A549 treated with GW870086 at 1 μM for 4 hours (cell line): Measurements from ENCODE around the gene CABLES2. TPM values are rescaled to one million over a fixed set of nuclear protein-coding genes. Genes with fewer than 3 reads are reported as not detected.

Source experiments
- total RNA-seq: library from RNA; stranded (reverse); fragments of 200-300 nt; extraction: Qiagen RNA extraction; gene quantifications from 5 replicates; pipeline ENCODE4 v1.2.3, GENCODE V29; 2022; ENCODE audit warnings: low read depth

Gene CABLES2, protein sequence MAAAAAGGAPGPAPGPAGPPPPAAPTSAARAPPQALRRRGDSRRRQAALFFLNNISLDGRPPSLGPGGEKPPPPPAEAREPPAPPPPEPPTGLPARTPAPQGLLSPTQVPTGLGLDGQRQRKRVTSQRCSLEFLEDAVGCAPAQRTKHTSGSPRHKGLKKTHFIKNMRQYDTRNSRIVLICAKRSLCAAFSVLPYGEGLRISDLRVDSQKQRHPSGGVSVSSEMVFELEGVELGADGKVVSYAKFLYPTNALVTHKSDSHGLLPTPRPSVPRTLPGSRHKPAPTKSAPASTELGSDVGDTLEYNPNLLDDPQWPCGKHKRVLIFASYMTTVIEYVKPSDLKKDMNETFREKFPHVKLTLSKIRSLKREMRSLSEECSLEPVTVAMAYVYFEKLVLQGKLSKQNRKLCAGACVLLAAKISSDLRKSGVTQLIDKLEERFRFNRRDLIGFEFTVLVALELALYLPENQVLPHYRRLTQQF
- 4.2 to 6.4 TPM (median 5.8 TPM) in 5 replicates for total RNA-seq

DNA sequence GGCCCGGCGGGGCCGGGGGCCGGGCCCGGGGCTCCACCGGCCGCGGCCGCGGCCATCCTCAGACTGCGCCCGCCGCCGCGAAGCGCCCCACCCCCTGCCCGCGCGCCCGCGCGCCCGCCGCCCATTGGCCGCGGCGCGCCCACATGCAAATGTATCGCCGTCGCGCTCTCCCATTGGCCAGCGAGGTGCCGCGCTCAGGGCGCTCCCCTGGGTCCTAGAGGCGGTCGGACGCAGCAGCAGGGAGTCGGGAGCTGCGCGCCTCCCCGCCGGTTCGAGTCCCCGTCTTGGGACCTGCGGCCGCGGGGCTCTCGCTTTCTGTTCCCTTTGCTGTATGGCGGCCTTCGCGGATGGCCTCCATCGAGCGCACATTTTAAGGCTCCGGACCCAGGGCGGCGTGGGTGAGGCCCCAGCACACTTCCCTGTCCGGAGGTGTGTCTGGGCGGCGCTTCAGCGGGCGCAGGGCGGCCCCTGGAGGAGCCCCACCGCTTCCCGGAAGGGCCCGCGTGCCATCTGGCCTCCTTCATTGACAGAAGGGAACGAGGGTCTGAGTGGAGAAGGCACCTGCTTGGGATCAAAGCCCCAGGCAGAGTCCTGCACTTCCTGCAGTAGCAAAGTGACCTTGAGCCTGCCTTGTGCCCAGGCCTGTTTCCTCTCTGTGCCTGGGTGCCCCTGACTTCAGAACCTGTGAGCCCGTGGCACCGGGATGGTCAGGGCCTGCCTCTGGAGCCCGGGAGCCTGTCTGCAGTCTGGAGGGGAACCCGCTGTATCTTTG is at the start of gene CABLES2:
Gene CABLES2, minus strand, starts transcription at position 65 of the 772 bp plus-strand sequence. Its CDS starts 9 bp downstream, at position 56.

DNA sequence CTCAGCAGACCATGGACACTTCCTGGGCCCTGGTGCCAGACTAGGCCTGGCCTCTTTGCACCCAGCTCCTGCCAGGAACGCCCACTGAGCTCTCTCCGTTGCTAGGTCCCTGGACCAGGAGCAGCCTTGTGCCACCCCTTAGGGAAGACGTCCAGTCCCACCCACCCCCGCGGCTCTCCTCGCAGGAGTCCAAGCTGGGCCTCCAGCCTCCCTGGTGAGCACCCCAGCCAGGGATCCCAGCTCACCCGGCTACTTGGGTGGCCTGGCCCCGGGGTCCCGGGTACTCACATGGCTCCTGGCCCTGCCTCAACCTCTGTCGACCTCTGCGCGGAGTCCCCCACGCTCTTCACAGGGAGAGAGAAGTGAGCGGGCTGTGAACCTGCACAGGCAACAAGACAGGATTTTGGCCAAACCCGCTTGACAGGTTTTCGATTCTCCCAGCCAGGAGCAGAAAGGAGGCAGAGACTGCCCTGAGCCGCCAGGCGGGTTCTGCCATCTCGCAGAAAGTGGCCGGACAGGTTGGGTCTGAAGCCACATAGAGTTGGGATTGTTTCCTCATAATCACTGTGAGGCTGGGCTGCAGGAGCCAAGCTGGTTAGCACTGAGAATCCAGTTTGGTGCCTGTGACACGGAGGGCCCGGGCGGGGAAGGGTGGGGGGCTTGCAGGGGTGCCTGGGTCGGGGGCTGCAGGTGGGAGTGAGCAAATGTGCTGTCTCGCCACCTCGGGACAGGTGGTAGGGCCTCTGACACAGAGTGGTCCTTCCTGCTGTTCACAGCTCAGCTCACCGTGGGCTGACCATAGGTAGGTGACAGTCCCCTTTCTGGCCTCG is 20.3 kb upstream of the CABLES2 start, which contains the start of gene RBBP8NL:
Gene RBBP8NL, minus strand, starts transcription at position 368 of the 830 bp plus-strand sequence. CDS start 7,892 bp downstream, outside the sequence.

DNA sequence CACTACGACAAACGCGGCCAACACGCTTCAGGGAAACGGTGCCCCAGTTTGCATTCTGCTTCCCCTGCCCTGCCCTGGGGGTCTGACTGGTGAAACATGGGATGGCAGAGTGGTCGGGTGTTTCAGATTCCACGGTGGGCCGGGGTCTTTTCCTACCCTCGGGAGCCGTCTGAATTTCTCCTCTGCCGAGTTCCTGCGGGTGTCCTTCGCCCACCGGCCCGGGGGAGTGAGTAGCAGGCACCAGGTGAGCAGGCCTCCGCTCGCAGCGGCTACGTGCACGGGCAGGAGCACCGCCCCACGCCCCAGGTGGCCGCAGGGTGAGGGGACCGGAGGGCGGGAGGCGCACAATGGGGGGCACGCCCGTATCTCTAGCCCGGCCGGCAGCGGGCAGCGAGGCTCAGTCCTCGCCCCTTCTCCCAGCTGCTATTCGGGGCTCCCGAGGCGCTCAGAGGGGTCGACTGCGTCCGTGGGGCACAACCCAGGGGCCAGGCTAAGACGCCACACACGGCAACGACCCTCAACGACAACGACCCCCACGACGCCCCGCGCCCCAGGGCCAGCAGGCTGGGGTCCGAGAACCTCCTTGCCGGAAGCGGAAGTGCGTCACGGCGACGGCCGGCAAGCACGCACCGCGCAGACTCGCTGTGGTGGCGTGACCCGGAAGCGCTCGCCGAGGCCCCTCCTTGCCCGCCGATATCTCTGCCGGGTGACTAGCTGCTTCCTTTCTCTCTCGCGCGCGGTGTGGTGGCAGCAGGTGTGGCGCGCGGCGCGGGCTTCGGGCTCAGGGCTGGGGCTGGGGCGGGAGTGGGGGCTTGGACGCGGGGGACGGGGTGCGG is 20.5 kb downstream of the CABLES2 start, which contains the start of gene RPS21:
Gene RPS21, plus strand, starts transcription at position 721 of the 836 bp plus-strand sequence. CDS start 236 bp downstream, outside the sequence.

DNA sequence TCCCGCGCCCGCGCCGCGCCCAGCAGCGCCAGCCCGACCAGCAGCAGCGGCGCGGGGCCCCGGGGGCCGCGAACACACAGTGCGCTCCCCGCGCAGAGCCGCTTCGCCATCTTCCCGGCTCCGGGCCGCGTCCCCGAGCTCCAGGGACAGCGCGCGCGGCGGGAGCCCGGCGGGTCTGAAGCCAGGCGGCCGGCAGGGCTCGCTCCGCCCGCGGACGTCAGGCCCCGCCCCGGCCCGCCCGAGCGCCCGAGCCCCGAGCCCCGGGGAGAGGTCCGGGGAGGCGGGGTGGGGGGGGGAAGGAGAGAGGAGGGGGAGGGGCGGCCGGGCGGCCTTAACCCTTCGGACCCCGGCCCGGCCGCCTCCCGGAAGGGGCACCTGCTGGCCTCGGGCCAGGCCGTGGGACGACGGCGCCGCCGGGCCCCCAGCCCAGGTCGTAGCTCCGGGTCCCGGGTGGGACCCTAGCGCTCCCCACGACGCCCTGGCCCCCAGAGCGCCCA is 39.9 kb downstream of the CABLES2 start, which contains the start of gene LAMA5:
Gene LAMA5, minus strand, starts transcription at position 177 of the 497 bp plus-strand sequence. Its CDS starts 67 bp downstream, at position 110.

Other genes starting within 250 kb of the CABLES2 start
- gene MTG2, start 224.3 kb downstream of the CABLES2 start, total RNA-seq = 30.7 to 39.4 TPM (median 36.4 TPM) in 5 replicates
- not detected in 5 replicates for gene HRH3, start 187.0 kb downstream of the CABLES2 start, total RNA-seq
- gene OSBPL2, start 168.8 kb downstream of the CABLES2 start, total RNA-seq = 16.4 to 23.5 TPM (median 20.9 TPM) in 5 replicates
- gene ADRM1, start 104.3 kb downstream of the CABLES2 start, total RNA-seq = 156 to 190 TPM (median 184 TPM) in 5 replicates
- 311 to 502 TPM (median 462 TPM) in 5 replicates for gene LAMA5, start 40.0 kb downstream of the CABLES2 start, total RNA-seq
- gene RPS21, start 20.2 kb downstream of the CABLES2 start, total RNA-seq = 2,665 to 3,127 TPM (median 2,845 TPM) in 5 replicates
- 0.25 to 0.80 TPM (median 0.66 TPM) in 5 replicates for gene RBBP8NL, start 20.3 kb upstream of the CABLES2 start, total RNA-seq
- 0.37 to 0.88 TPM (median 0.64 TPM) in 5 replicates for gene GATA5, start 68.7 kb upstream of the CABLES2 start, total RNA-seq
- 6.8 to 11.9 TPM (median 11.1 TPM) in 5 replicates for gene SLCO4A1, start 235.2 kb upstream of the CABLES2 start, total RNA-seq